Measurements from ENCODE around the gene GLRX5.

Gene GLRX5

DNA sequence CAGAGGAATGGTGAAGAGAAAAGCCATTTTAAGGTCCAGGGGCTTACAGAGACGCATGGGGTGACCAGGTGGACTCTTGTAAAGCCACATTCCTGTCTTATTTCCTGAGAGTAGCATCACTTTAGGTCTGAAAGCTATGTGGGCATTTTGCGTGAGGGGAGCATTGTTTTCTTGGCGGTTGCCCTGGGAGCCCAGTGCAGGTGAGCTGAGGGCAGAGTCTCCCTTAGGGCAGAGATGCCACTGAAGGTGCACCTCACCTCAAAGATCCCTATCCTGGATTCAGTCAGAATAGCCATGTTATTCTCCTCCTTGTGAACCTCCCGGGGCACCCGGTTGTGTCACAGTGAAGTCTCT lies 12.4 kb downstream of the GLRX5 start:
- no peak for DNase-seq (ENCODE audit: low read depth, low spot score)
- in situ Hi-C loops (cut with HindIII; ENCODE audit: low sequenced_read_pairs): no loop called here
- TF ChIP-seq, protein P1, sequence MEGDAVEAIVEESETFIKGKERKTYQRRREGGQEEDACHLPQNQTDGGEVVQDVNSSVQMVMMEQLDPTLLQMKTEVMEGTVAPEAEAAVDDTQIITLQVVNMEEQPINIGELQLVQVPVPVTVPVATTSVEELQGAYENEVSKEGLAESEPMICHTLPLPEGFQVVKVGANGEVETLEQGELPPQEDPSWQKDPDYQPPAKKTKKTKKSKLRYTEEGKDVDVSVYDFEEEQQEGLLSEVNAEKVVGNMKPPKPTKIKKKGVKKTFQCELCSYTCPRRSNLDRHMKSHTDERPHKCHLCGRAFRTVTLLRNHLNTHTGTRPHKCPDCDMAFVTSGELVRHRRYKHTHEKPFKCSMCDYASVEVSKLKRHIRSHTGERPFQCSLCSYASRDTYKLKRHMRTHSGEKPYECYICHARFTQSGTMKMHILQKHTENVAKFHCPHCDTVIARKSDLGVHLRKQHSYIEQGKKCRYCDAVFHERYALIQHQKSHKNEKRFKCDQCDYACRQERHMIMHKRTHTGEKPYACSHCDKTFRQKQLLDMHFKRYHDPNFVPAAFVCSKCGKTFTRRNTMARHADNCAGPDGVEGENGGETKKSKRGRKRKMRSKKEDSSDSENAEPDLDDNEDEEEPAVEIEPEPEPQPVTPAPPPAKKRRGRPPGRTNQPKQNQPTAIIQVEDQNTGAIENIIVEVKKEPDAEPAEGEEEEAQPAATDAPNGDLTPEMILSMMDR (IDR thresholded peaks at IDR 0.05; ENCODE audit: low read depth, low read length): no peak
- H3K4me3 ChIP-seq (ENCODE audit: low read depth, low read length): no peak overlapping the region

DNA sequence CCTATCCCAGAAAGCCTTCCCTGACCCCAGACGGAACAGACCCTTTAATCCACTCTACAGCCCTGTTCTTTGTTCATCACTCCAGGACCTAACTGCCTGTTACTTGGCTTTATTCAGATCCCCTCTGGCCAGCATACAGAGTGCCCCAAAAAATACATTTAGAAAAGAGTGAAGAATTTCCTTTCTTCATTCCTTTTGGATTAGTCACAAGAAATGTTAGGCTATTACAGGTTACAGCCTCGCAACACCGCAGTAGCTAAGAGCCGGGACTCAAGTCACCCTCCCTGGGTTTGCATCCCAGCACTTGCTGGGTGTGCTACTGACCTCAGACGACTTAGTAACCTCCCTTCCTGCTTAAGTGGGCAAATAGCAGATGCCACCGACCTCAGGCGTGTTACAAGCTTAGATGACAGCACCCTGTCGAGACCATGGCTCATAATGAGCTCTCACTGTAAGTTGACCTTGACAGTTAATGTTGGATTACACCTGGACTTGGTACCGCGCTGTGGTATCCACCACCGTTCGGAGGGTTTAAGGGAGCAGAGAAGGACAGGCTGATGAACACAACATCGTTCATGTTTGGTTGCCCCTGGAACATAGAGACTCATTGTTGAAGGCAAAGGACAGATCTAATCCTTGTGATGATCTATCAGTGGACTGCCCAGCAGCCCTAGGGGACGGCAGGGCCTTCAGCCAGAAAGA lies 12.9 kb downstream of the GLRX5 start:
- TF ChIP-seq, protein P1 (IDR thresholded peaks at IDR 0.05; ENCODE audit: low read depth, low read length): no peak
- peak; percentile 54 for DNase-seq (ENCODE audit: low read depth, low spot score)
- in situ Hi-C loops (cut with HindIII; ENCODE audit: low sequenced_read_pairs): no loop called here
- H3K4me3 ChIP-seq (ENCODE audit: low read depth, low read length): no peak overlapping the region

DNA sequence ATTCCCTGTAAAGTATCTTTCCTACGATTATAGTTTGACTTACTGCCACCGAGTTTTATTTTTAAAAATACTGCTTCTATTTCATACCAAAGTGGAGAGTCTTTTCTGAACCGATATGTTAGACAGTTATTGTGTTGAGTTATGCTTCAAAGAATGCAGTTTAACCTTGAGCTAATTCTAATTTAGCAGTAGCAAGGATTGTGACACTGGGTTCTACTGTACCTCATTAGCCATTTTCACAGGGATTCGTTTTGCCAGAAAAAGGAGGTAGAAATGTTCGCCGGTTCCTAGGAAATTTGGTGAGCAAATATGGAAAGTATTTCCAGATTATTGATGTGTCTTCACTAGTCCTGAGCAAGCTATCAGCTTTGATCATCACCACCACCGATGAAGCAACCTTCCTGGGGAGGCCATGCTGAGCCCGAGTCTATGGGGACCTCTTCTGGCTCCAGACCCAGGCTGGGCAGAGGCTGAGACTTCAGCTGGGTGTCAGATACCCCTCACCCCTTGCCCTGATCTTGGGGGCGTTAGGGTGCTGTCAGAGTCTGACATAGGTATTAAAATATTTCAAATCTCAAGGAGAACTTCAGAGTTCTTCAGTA lies 13.6 kb downstream of the GLRX5 start:
- in situ Hi-C loops (cut with HindIII; ENCODE audit: low sequenced_read_pairs): no loop called here
- H3K4me3 ChIP-seq (ENCODE audit: low read depth, low read length): no peak overlapping the region
- no peak for DNase-seq (ENCODE audit: low read depth, low spot score)
- TF ChIP-seq, protein P1 (IDR thresholded peaks at IDR 0.05; ENCODE audit: low read depth, low read length): no peak

DNA sequence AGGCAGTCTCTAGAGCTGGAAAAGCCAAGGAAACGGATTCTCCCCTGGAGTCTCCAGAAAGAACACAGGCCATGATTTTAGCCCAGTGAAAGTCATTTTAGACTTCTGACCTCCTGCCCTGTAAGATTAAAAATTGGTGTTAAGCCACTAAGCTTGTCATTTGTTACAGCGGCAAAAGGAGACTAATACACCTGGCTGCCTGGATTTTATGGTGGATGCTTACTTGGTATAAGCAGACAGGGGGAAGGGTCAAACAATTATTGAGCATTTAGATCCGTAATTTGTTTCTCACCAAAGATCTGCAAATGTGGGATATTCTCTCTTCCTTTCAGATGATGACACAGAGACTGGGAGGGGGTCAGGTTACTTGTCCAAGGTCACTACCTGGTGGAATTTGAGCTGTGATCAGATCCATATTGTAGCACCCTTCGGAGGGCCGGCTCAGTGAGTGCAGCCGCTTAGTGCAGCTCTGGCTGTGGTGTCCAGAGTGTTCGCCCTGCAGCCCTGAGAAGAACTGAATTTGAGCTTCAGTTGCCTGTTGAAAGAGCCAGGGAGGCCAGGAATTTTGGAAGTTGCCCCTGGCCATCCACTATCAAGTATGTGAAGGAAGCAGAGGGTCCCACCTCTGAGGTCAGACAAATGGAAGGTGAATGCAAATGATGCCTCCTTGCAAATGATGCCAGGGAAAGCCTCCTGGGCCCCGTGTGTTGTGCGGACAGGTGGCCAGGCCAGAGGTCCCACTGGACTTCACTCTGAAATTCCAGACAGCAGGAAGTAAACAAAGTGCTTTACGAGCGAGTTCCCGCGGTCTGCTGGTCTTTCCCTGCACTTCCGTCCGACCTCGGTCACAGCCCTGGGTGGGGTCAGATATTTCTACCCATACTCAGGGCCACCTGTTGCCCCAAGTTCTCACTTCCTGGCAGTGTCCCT lies 15.1 kb downstream of the GLRX5 start:
- TF ChIP-seq, protein P1 (IDR thresholded peaks at IDR 0.05; ENCODE audit: low read depth, low read length): no peak
- no peak overlapping the region for H3K4me3 ChIP-seq (ENCODE audit: low read depth, low read length)
- in situ Hi-C loops (cut with HindIII; ENCODE audit: low sequenced_read_pairs): no loop called here
- no peak for DNase-seq (ENCODE audit: low read depth, low spot score)

DNA sequence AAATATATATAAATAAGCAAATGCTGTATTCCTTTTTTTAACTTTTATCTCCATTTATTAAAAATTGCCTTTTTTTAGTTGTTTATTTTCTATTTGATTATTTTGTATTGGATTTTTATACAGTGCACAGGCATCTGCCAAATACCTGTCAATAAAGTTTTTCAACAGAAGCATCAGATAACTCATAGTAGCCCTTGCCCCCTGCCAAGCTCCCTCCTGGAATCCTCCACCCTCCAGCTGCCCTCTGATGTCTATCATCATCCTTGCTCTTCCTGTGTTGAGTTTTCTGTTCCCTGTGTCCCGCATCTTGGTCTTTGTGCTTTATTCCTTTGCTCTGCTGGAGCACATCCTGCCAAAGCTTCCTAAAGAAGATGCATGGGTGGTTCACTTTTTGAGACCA lies 16.6 kb downstream of the GLRX5 start:
- in situ Hi-C loops (cut with HindIII; ENCODE audit: low sequenced_read_pairs): no loop called here
- TF ChIP-seq, protein P1 (IDR thresholded peaks at IDR 0.05; ENCODE audit: low read depth, low read length): no peak
- no peak overlapping the region for H3K4me3 ChIP-seq (ENCODE audit: low read depth, low read length)
- DNase-seq (ENCODE audit: low read depth, low spot score): no peak

DNA sequence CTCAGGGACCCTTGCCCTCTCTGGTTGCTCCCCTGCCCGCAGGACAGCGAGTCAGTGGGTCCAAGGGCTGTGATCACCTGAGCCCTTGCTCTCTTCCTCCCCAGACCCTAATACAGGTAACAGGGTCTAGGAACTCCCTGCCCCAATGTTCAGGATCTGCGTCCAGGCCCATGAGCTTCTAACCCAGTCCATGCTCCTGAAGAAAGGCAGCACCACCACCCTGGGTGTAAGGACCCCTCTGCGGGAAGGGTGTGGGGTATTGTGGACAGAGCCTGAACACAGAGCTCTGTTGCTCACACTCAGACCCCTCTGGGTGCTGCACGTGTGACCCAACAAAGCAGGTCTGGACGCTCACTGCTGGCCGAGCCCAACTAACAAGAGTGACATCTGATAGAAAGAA lies 18.3 kb downstream of the GLRX5 start:
- H3K4me3 ChIP-seq (ENCODE audit: low read depth, low read length): no peak overlapping the region
- in situ Hi-C loops (cut with HindIII; ENCODE audit: low sequenced_read_pairs): no loop called here
- DNase-seq (ENCODE audit: low read depth, low spot score): no peak
- TF ChIP-seq, protein P1 (IDR thresholded peaks at IDR 0.05; ENCODE audit: low read depth, low read length): no peak

All from astrocyte of the spinal cord (primary cell).